Measurements from ENCODE around the gene MADCAM1. TPM values are rescaled to one million over a fixed set of nuclear protein-coding genes. Genes with fewer than 3 reads are reported as not detected.

MADCAM1 gene
- total RNA-seq, 2 experiments from 2014 or later, result 0.69 to 2.0 TPM

- no peaks in the 10 kb centered on the region for H3K79me2 ChIP-seq (ENCODE audit: insufficient read depth, low read depth, low read length)
- ChIA-PET POLR2A (no interaction called here), CTCF (ENCODE audit: unreplicated experiment) (no interaction called here)
- no peaks in the 10 kb centered on the region for H3K9me3 ChIP-seq (ENCODE audit: low read length)
- H3K9me2 ChIP-seq (ENCODE audit: insufficient read depth, low read length), result no peaks in the 10 kb centered on the region
- H3K27ac ChIP-seq (ENCODE audit: low read depth, low read length, poor library complexity, severe bottlenecking), result no peak overlapping the region
- intact Hi-C loops (cut with micrococcal nuclease; ENCODE audit: unreplicated experiment), result no loop called here
- no peaks in the 10 kb centered on the region for H3K4me1 ChIP-seq (ENCODE audit: insufficient read depth, low read length, poor library complexity, severe bottlenecking)
- BruUV-seq (replicated peaks), result no TSS peak
- no peak overlapping the region for H3K4me3 ChIP-seq (ENCODE audit: low read depth, low read length, poor library complexity, severe bottlenecking)
- H3K36me3 ChIP-seq (ENCODE audit: insufficient read depth, low read length), result no peaks in the 10 kb centered on the region
- H4K20me1 ChIP-seq (ENCODE audit: insufficient read depth, low read length), result no peaks in the 10 kb centered on the region
- H2AFZ ChIP-seq (ENCODE audit: low read length), result no peak overlapping the region
- DNase-seq (ENCODE audit: low spot score), result no peak
- no peak overlapping the region for H3K4me2 ChIP-seq (ENCODE audit: low read length)
- TF ChIP-seq CTCF (conservative IDR thresholded peaks at IDR 0.05; ENCODE audit: low read length) (no peak), EZH2phosphoT487 (IDR thresholded peaks at IDR 0.05; ENCODE audit: borderline replicate concordance, low read depth, low read length) (no peak)
Measured at GRCh38 chr19:482186-483041, 13.9 kb upstream of the MADCAM1 start.

- no TSS peak for BruUV-seq (replicated peaks)
- Histone ChIP-seq H3K9me2 (ENCODE audit: insufficient read depth, low read length) (no peaks in the 10 kb centered on the region), H3K27ac (ENCODE audit: low read depth, low read length, poor library complexity, severe bottlenecking) (no peak overlapping the region), H3K9me3 (ENCODE audit: low read length) (peaks cover 4% of the 10 kb centered on the region; the same call in 1 of the 2 replicates), H4K20me1 (ENCODE audit: insufficient read depth, low read length) (no peaks in the 10 kb centered on the region), H3K4me1 (ENCODE audit: insufficient read depth, low read length, poor library complexity, severe bottlenecking) (peaks cover 4% of the 10 kb centered on the region), H3K36me3 (ENCODE audit: insufficient read depth, low read length) (no peaks in the 10 kb centered on the region), H3K4me2 (ENCODE audit: low read length) (no peak overlapping the region), H3K79me2 (ENCODE audit: insufficient read depth, low read depth, low read length) (no peaks in the 10 kb centered on the region), H2AFZ (ENCODE audit: low read length) (no peak overlapping the region), H3K4me3 (ENCODE audit: low read depth, low read length, poor library complexity, severe bottlenecking) (no peak overlapping the region)
- intact Hi-C loops (cut with micrococcal nuclease; ENCODE audit: unreplicated experiment), result no loop called here
- DNase-seq (ENCODE audit: low spot score), result no peak
- TF ChIP-seq CTCF (conservative IDR thresholded peaks at IDR 0.05; ENCODE audit: low read length), result no peak
- no peak for TF ChIP-seq EZH2phosphoT487 (IDR thresholded peaks at IDR 0.05; ENCODE audit: borderline replicate concordance, low read depth, low read length)
- CTCF ChIA-PET (ENCODE audit: unreplicated experiment), result no interaction called here
- POLR2A ChIA-PET, result interaction anchor here (0.6 kb wide), 1 partner anchor 61 kb away, joined by 5 read pairs; no protein-coding TSS in a partner anchor
Measured at GRCh38 chr19:483332-484072, 12.8 kb upstream of the MADCAM1 start.

All from OCI-LY7 (cell line).